Measurements from ENCODE around the gene ZDHHC5. TPM values are rescaled to one million over a fixed set of nuclear protein-coding genes. Genes with fewer than 3 reads are reported as not detected.
"Not testable (repeated sequence)": the region's sequence is repeated elsewhere in the genome, so short reads cannot be mapped to it uniquely, and the experiment has no call there.

Gene ZDHHC5
- polyA plus RNA-seq, 4 donors: 50.0 to 55.6 (median 53.0) TPM

GRCh38 chr11:57644748-57645688 lies 22.9 kb upstream of the ZDHHC5 start:
- no peak for DNase-seq (ENCODE audit: low read depth in 4 of 4, low spot score in 2 of 4)

GRCh38 chr11:57645689-57646085 lies 22.2 kb upstream of the ZDHHC5 start:
- no peak for DNase-seq (ENCODE audit: low read depth in 4 of 4, low spot score in 2 of 4)

GRCh38 chr11:57646194-57646798 lies 21.6 kb upstream of the ZDHHC5 start:
- DNase-seq (ENCODE audit: low read depth in 4 of 4, low spot score in 2 of 4): no peak

- no peak for DNase-seq (ENCODE audit: low read depth in 4 of 4, low spot score in 2 of 4)
Observed at GRCh38 chr11:57646799-57647303, 21.1 kb upstream of the ZDHHC5 start.

- no peak for DNase-seq (ENCODE audit: low read depth in 4 of 4, low spot score in 2 of 4)
Observed at GRCh38 chr11:57647372-57647771, 20.5 kb upstream of the ZDHHC5 start.

- DNase-seq (ENCODE audit: low read depth in 4 of 4, low spot score in 2 of 4): no peak
Observed at GRCh38 chr11:57647960-57648800, 19.7 kb upstream of the ZDHHC5 start.

GRCh38 chr11:57648801-57649735 lies 18.8 kb upstream of the ZDHHC5 start:
- DNase-seq (ENCODE audit: low read depth in 4 of 4, low spot score in 2 of 4): no peak

- DNase-seq (ENCODE audit: low read depth in 4 of 4, low spot score in 2 of 4): no peak
Observed at GRCh38 chr11:57649826-57650738, 17.8 kb upstream of the ZDHHC5 start, which contains the start of gene YPEL4. TSS of gene YPEL4 (minus strand) at chr11:57649912. CDS start at chr11:57647107, 2,805 bp downstream.

- no peak for DNase-seq (ENCODE audit: low read depth in 4 of 4, low spot score in 2 of 4)
Observed at GRCh38 chr11:57650739-57651090, 17.2 kb upstream of the ZDHHC5 start.

GRCh38 chr11:57651408-57651807 lies 16.5 kb upstream of the ZDHHC5 start:
- DNase-seq (ENCODE audit: low read depth in 4 of 4, low spot score in 2 of 4): no peak

GRCh38 chr11:57652230-57652629 lies 15.7 kb upstream of the ZDHHC5 start:
- DNase-seq (ENCODE audit: low read depth in 4 of 4, low spot score in 2 of 4): not testable (repeated sequence)

GRCh38 chr11:57652662-57653061 lies 15.3 kb upstream of the ZDHHC5 start:
- DNase-seq (ENCODE audit: low read depth in 4 of 4, low spot score in 2 of 4): no peak

- DNase-seq (ENCODE audit: low read depth in 4 of 4, low spot score in 2 of 4): no peak
Observed at GRCh38 chr11:57653163-57653562, 14.8 kb upstream of the ZDHHC5 start.

- DNase-seq (ENCODE audit: low read depth in 4 of 4, low spot score in 2 of 4): no peak
Observed at GRCh38 chr11:57656885-57657193, 11.1 kb upstream of the ZDHHC5 start.

- peak; percentile 93 to 99 (median 96) for DNase-seq (ENCODE audit: low read depth in 4 of 4, low spot score in 2 of 4)
Observed at GRCh38 chr11:57657194-57658022, 10.5 kb upstream of the ZDHHC5 start, which contains the start of gene CLP1. TSS of gene CLP1 (plus strand) at chr11:57657762. CDS start at chr11:57659477, 1,715 bp downstream.

- DNase-seq (ENCODE audit: low read depth in 4 of 4, low spot score in 2 of 4): no peak
Observed at GRCh38 chr11:57658023-57658361, 9.9 kb upstream of the ZDHHC5 start.

- no peak for DNase-seq (ENCODE audit: low read depth in 4 of 4, low spot score in 2 of 4)
Observed at GRCh38 chr11:57659669-57660068, 8.2 kb upstream of the ZDHHC5 start.

- no peak for DNase-seq (ENCODE audit: low read depth in 4 of 4, low spot score in 2 of 4)
Observed at GRCh38 chr11:57662893-57663292, 5.0 kb upstream of the ZDHHC5 start.

All from left renal cortex interstitium (tissue), 4 donors.